ENCODE data around the gene MARCHF7. TPM values are rescaled to one million over a fixed set of nuclear protein-coding genes. Genes with fewer than 3 reads are reported as not detected.
"Not testable (repeated sequence)": the region's sequence is repeated elsewhere in the genome, so short reads cannot be mapped to it uniquely, and the experiment has no call there.

The MARCHF7 gene
- total RNA-seq, 2 donors from 2014 or later = 72.6 to 74.3 TPM

- Mint-ChIP-seq H3K27me3 (no peaks in the 10 kb centered on the region), H3K4me3 (no peak overlapping the region), H3K27ac (no peak overlapping the region), H3K9me3 (no peaks in the 10 kb centered on the region), H3K4me1 (ENCODE audit: low read depth in 2 of 2) (peaks cover 35 to 37% of the 10 kb centered on the region in 2 donors), H3K36me3 (peaks cover 6% of the 10 kb centered on the region)
- no peak for DNase-seq (ENCODE audit: low spot score)
- no peak for ATAC-seq
These were observed 23.3 kb downstream of the MARCHF7 start for GRCh38 chr2:159735648-159736047.

- Mint-ChIP-seq H3K27me3 (no peaks in the 10 kb centered on the region), H3K4me1 (ENCODE audit: low read depth in 2 of 2) (peaks cover 32 to 37% of the 10 kb centered on the region in 2 donors), H3K36me3 (peaks cover 6% of the 10 kb centered on the region), H3K27ac (no peak overlapping the region), H3K9me3 (no peaks in the 10 kb centered on the region), H3K4me3 (no peak overlapping the region)
- DNase-seq (ENCODE audit: low spot score) = no peak
- ATAC-seq = no peak
These were observed 23.7 kb downstream of the MARCHF7 start for GRCh38 chr2:159736048-159736447.

GRCh38 chr2:159737292-159737916 lies 25.1 kb downstream of the MARCHF7 start:
- no peak for ATAC-seq
- no peaks in the 10 kb centered on the region for H3K9me3 Mint-ChIP-seq
- H3K27ac Mint-ChIP-seq = no peak overlapping the region
- no peak overlapping the region for H3K4me3 Mint-ChIP-seq
- H3K36me3 Mint-ChIP-seq = peaks cover 6% of the 10 kb centered on the region
- no peaks in the 10 kb centered on the region for H3K27me3 Mint-ChIP-seq
- no peak for DNase-seq (ENCODE audit: low spot score)
- peaks cover 35 to 37% of the 10 kb centered on the region in 2 donors for H3K4me1 Mint-ChIP-seq (ENCODE audit: low read depth in 2 of 2)

- Mint-ChIP-seq H3K4me1 (ENCODE audit: low read depth in 2 of 2) (peaks cover 35 to 37% of the 10 kb centered on the region in 2 donors), H3K27ac (no peak overlapping the region), H3K36me3 (peaks cover 6% of the 10 kb centered on the region), H3K4me3 (no peak overlapping the region), H3K9me3 (no peaks in the 10 kb centered on the region), H3K27me3 (no peaks in the 10 kb centered on the region)
- peak in 1 of 2 donors; percentile 59 for ATAC-seq
- no peak for DNase-seq (ENCODE audit: low spot score)
These were observed 25.6 kb downstream of the MARCHF7 start for GRCh38 chr2:159737917-159738296.

- ATAC-seq = peak in 1 of 2 donors; percentile 24
- H3K27ac Mint-ChIP-seq = no peak overlapping the region
- no peaks in the 10 kb centered on the region for H3K9me3 Mint-ChIP-seq
- no peak overlapping the region for H3K4me3 Mint-ChIP-seq
- no peak for DNase-seq (ENCODE audit: low spot score)
- H3K36me3 Mint-ChIP-seq = peaks cover 6% of the 10 kb centered on the region
- H3K4me1 Mint-ChIP-seq (ENCODE audit: low read depth in 2 of 2) = peaks cover 35 to 37% of the 10 kb centered on the region in 2 donors
- no peaks in the 10 kb centered on the region for H3K27me3 Mint-ChIP-seq
These were observed 26.4 kb downstream of the MARCHF7 start for GRCh38 chr2:159738509-159739390.

GRCh38 chr2:159742846-159743245 lies 30.5 kb downstream of the MARCHF7 start:
- Mint-ChIP-seq H3K36me3 (peaks cover 20% of the 10 kb centered on the region), H3K27ac (no peak overlapping the region), H3K4me3 (no peak overlapping the region), H3K27me3 (no peaks in the 10 kb centered on the region), H3K9me3 (no peaks in the 10 kb centered on the region), H3K4me1 (ENCODE audit: low read depth in 2 of 2) (peaks cover 11 to 24% of the 10 kb centered on the region in 2 donors)
- ATAC-seq (no peak), DNase-seq (ENCODE audit: low spot score) (no peak)

GRCh38 chr2:159744363-159744762 lies 32.1 kb downstream of the MARCHF7 start:
- Mint-ChIP-seq H3K9me3 (no peaks in the 10 kb centered on the region), H3K27me3 (no peaks in the 10 kb centered on the region), H3K4me3 (no peak overlapping the region), H3K4me1 (ENCODE audit: low read depth in 2 of 2) (peaks cover 11 to 22% of the 10 kb centered on the region in 2 donors), H3K36me3 (peaks cover 29% of the 10 kb centered on the region), H3K27ac (no peak overlapping the region)
- DNase-seq (ENCODE audit: low spot score) (no peak), ATAC-seq (no peak)

- not testable (repeated sequence) for H3K27ac Mint-ChIP-seq; DNase-seq (ENCODE audit: low spot score); ATAC-seq; H3K9me3 Mint-ChIP-seq; H3K4me3 Mint-ChIP-seq; H3K27me3 Mint-ChIP-seq
- Mint-ChIP-seq H3K36me3 (peaks cover 29% of the 10 kb centered on the region), H3K4me1 (ENCODE audit: low read depth in 2 of 2) (peaks cover 6 to 17% of the 10 kb centered on the region in 2 donors)
These were observed 32.9 kb downstream of the MARCHF7 start for GRCh38 chr2:159745237-159745636.

GRCh38 chr2:159748089-159748488 lies 35.8 kb downstream of the MARCHF7 start:
- no peak for DNase-seq (ENCODE audit: low spot score)
- Mint-ChIP-seq H3K36me3 (peaks cover 37% of the 10 kb centered on the region), H3K4me1 (ENCODE audit: low read depth in 2 of 2) (peaks cover 5 to 23% of the 10 kb centered on the region in 2 donors), H3K27ac (no peak overlapping the region), H3K9me3 (no peaks in the 10 kb centered on the region), H3K4me3 (no peak overlapping the region), H3K27me3 (no peaks in the 10 kb centered on the region)
- no peak for ATAC-seq

- H3K27ac Mint-ChIP-seq = no peak overlapping the region
These were observed 38.6 kb downstream of the MARCHF7 start for GRCh38 chr2:159750873-159751272.

GRCh38 chr2:159753797-159754196 lies 41.5 kb downstream of the MARCHF7 start:
- H3K4me3 Mint-ChIP-seq = no peak overlapping the region
- DNase-seq (ENCODE audit: low spot score) = no peak
- H3K36me3 Mint-ChIP-seq = peaks cover 9% of the 10 kb centered on the region
- peaks cover 0 to 9% of the 10 kb centered on the region in 2 donors for H3K4me1 Mint-ChIP-seq (ENCODE audit: low read depth in 2 of 2)
- ATAC-seq = no peak
- H3K27me3 Mint-ChIP-seq = no peaks in the 10 kb centered on the region
- H3K27ac Mint-ChIP-seq = no peak overlapping the region
- no peaks in the 10 kb centered on the region for H3K9me3 Mint-ChIP-seq

More at GRCh38 chr2:159750873-159751272, 38.6 kb downstream of the MARCHF7 start:
- Mint-ChIP-seq H3K4me3 (no peak overlapping the region), H3K9me3 (no peaks in the 10 kb centered on the region), H3K4me1 (ENCODE audit: low read depth in 2 of 2) (peaks cover 0 to 15% of the 10 kb centered on the region in 2 donors), H3K27me3 (no peaks in the 10 kb centered on the region), H3K36me3 (peaks cover 25% of the 10 kb centered on the region)
- no peak for ATAC-seq
- no peak for DNase-seq (ENCODE audit: low spot score)

GRCh38 chr2:159755014-159755413 lies 42.7 kb downstream of the MARCHF7 start:
- Mint-ChIP-seq H3K27ac (no peak overlapping the region), H3K4me1 (ENCODE audit: low read depth in 2 of 2) (peaks cover 0 to 9% of the 10 kb centered on the region in 2 donors), H3K9me3 (no peaks in the 10 kb centered on the region), H3K27me3 (no peaks in the 10 kb centered on the region), H3K4me3 (no peak overlapping the region), H3K36me3 (peaks cover 9% of the 10 kb centered on the region)
- ATAC-seq (no peak), DNase-seq (ENCODE audit: low spot score) (no peak)

- Mint-ChIP-seq H3K4me3 (no peak overlapping the region), H3K36me3 (peaks cover 9% of the 10 kb centered on the region)
- peak; percentile 84 to 94 for ATAC-seq
These were observed 43.5 kb downstream of the MARCHF7 start for GRCh38 chr2:159755788-159756187.

GRCh38 chr2:159758239-159758638 lies 45.9 kb downstream of the MARCHF7 start:
- H3K9me3 Mint-ChIP-seq = no peaks in the 10 kb centered on the region
- H3K4me3 Mint-ChIP-seq = no peak overlapping the region
- no peaks in the 10 kb centered on the region for H3K27me3 Mint-ChIP-seq
- ATAC-seq = no peak
- H3K27ac Mint-ChIP-seq = no peak overlapping the region
- DNase-seq (ENCODE audit: low spot score) = no peak
- H3K4me1 Mint-ChIP-seq (ENCODE audit: low read depth in 2 of 2) = peaks cover 0 to 3% of the 10 kb centered on the region in 2 donors
- peaks cover 12% of the 10 kb centered on the region for H3K36me3 Mint-ChIP-seq

More at GRCh38 chr2:159755788-159756187, 43.5 kb downstream of the MARCHF7 start:
- Mint-ChIP-seq H3K27me3 (no peaks in the 10 kb centered on the region), H3K4me1 (ENCODE audit: low read depth in 2 of 2) (peaks cover 0 to 9% of the 10 kb centered on the region in 2 donors), H3K9me3 (no peaks in the 10 kb centered on the region), H3K27ac (no peak overlapping the region)
- no peak for DNase-seq (ENCODE audit: low spot score)
